Hepatocyte (in vitro differentiated cells): ENCODE results near the gene ZNF467.

Experiments used
- CTCF ChIP-seq: fragments of 200-600 bp; sonication (generic); IDR thresholded peaks from 2 replicates; pipeline ENCODE4 v1.5.1; 2016; ENCODE audit warnings: antibody characterized with exemption, mild to moderate bottlenecking; ENCODE audit not compliant: poor library complexity
- EZH2 ChIP-seq: fragments of 200-600 bp; sonication (generic); IDR thresholded peaks from 2 replicates; pipeline ENCODE4 v1.6.1; 2016; ENCODE audit warnings: antibody characterized with exemption, mild to moderate bottlenecking, borderline replicate concordance
- EZH2phosphoT487 ChIP-seq: fragments of 200-600 bp; sonication (generic); IDR thresholded peaks from one replicate; pipeline ENCODE4 v1.6.1; 2018; ENCODE audit warnings: antibody characterized with exemption, mild to moderate bottlenecking, low read depth, moderate library complexity; ENCODE audit not compliant: unreplicated experiment, severe bottlenecking

GRCh38 chr7:149788300-149788851, 15.0 kb upstream of the ZNF467 start:
- TF ChIP-seq CTCF (no peak), EZH2 (no peak), EZH2phosphoT487 (no peak)
